Endothelial cell of umbilical vein (primary cell): ENCODE measurements around the gene RGS1. TPM values are rescaled to one million over a fixed set of nuclear protein-coding genes. Genes with fewer than 3 reads are reported as not detected.

ENCODE experiments used
- BruUV-seq: library from RNA; stranded (reverse); fragments of 400-500 nt; replicated peaks from 2 replicates; lab custom pipeline; 2021; lab: Mats Ljungman, UMichigan
- CTCF ChIA-PET: fragments of 300-600, 350-600 bp; sonication (Branson Sonifier 250); formaldehyde crosslinking; loops from one replicate; lab custom pipeline; 2021; ENCODE audit warnings: antibody characterized with exemption, inconsistent platforms; lab: Charles Lee
- POLR2A ChIA-PET: fragments of 300-600, 350-600 bp; sonication (Branson Sonifier 250); formaldehyde crosslinking; loops from one replicate; lab custom pipeline; 2021; ENCODE audit warnings: antibody characterized with exemption, inconsistent platforms; lab: Charles Lee
- DNase-seq: peaks from one replicate; pipeline ENCODE4 v3.0.0-alpha.2; 2011; ENCODE audit warnings: low read depth, low spot score
- FAIRE-seq: peaks from 2 replicates; lab custom pipeline; 2011; peaks lifted over from hg19 to GRCh38; lab: Jason Lieb, UNC
- H2AFZ ChIP-seq: 2 replicates; pipeline ENCODE4 v1.6.0; 2012; ENCODE audit warnings: low read depth, low read length, control low read depth, inconsistent platforms
- H3K27ac ChIP-seq: 2 replicates; pipeline ENCODE4 v1.5.1; 2011; ENCODE audit warnings: low read depth, mild to moderate bottlenecking, control low read depth, low read length, moderate library complexity; ENCODE audit not compliant: insufficient read depth
- H3K27me3 ChIP-seq, 2 experiments: 2 replicates each; pipeline versions ENCODE4 v1.6.0 to v1.6.1; 2011; ENCODE audit warnings: low read length in 2 of 2, mixed read lengths in 1 of 2; ENCODE audit not compliant: control insufficient read depth in 2 of 2, insufficient read depth in 2 of 2
- H3K36me3 ChIP-seq, 2 experiments: 2 replicates in 1 of 2; 3 replicates in 1 of 2; pipeline ENCODE4 v1.5.1; 2011; ENCODE audit warnings: low read length in 2 of 2, mild to moderate bottlenecking in 1 of 2, moderate library complexity in 1 of 2; ENCODE audit not compliant: control insufficient read depth in 2 of 2, insufficient read depth in 2 of 2; ENCODE audit errors: extremely low read depth in 1 of 2
- H3K4me1 ChIP-seq: 3 replicates; pipeline ENCODE4 v1.5.1; 2011; ENCODE audit warnings: mild to moderate bottlenecking, low read length; ENCODE audit not compliant: control insufficient read depth, insufficient read depth; ENCODE audit errors: extremely low read depth
- H3K4me2 ChIP-seq: 2 replicates; pipeline ENCODE4 v1.6.1; 2011; ENCODE audit warnings: low read length, control low read depth, mixed read lengths; ENCODE audit not compliant: insufficient read depth
- H3K4me3 ChIP-seq, 3 experiments: fragments of 200-600 bp in 1 of 3; sonication (generic), shearing (Covaris generic) in 1 of 3; replicated peaks in 1 of 3; 2 replicates each; pipeline ENCODE4 v1.5.1; 2011 to 2016; ENCODE audit warnings: control low read depth in 3 of 3, low read length in 3 of 3, mild to moderate bottlenecking in 2 of 3, inconsistent platforms in 1 of 3, low read depth in 1 of 3, moderate library complexity in 1 of 3; ENCODE audit not compliant: insufficient read depth in 1 of 3
- H3K79me2 ChIP-seq: 2 replicates; pipeline ENCODE4 v1.6.0; 2012; ENCODE audit warnings: low read length, inconsistent platforms; ENCODE audit not compliant: control insufficient read depth, insufficient read depth
- H3K9ac ChIP-seq: replicated peaks from 2 replicates; pipeline ENCODE3; 2011; ENCODE audit warnings: low read length, control low read depth; ENCODE audit not compliant: insufficient read depth; ENCODE audit errors: extremely low read depth
- H3K9me1 ChIP-seq: replicated peaks from 3 replicates; pipeline ENCODE4 v1.6.0; 2011; ENCODE audit warnings: mild to moderate bottlenecking, low read length; ENCODE audit not compliant: control insufficient read depth, insufficient read depth; ENCODE audit errors: extremely low read depth
- H3K9me3 ChIP-seq: replicated peaks from 2 replicates; pipeline ENCODE4 v1.5.1; 2012; ENCODE audit warnings: low read length, inconsistent platforms; ENCODE audit not compliant: control insufficient read depth, insufficient read depth
- H4K20me1 ChIP-seq: replicated peaks from 2 replicates; pipeline ENCODE3; 2011; ENCODE audit warnings: mild to moderate bottlenecking, low read length; ENCODE audit not compliant: control insufficient read depth, insufficient read depth; ENCODE audit errors: extremely low read depth
- CTCF ChIP-seq, 2 donors: IDR thresholded peaks; 1 replicate in 1 of 2; 2 replicates in 1 of 2; pipeline ENCODE4 v1.5.1; 2011; ENCODE audit warnings: low read length in 2 of 2, mild to moderate bottlenecking in 2 of 2, moderate library complexity in 2 of 2, control low read depth in 1 of 2, inconsistent platforms in 1 of 2, low read depth in 1 of 2; ENCODE audit not compliant: insufficient read depth in 1 of 2; ENCODE audit errors: extremely low read depth in 1 of 2
- EZH2 ChIP-seq: IDR thresholded peaks from 2 replicates; pipeline ENCODE4 v1.6.1; 2012; ENCODE audit warnings: borderline replicate concordance, low read depth, mild to moderate bottlenecking, moderate library complexity, low read length, inconsistent platforms; ENCODE audit not compliant: severe bottlenecking
- FOS ChIP-seq: IDR thresholded peaks from 2 replicates; pipeline ENCODE4 v1.6.1; 2011; ENCODE audit warnings: mild to moderate bottlenecking, low read length, moderate library complexity, borderline replicate concordance; ENCODE audit not compliant: insufficient read depth
- GATA2 ChIP-seq: IDR thresholded peaks from 2 replicates; pipeline ENCODE4 v1.7.0; 2011; ENCODE audit warnings: low read depth, mild to moderate bottlenecking, moderate library complexity, mixed read lengths, low read length; ENCODE audit not compliant: insufficient read length, insufficient read depth
- JUN ChIP-seq: IDR thresholded peaks from 2 replicates; pipeline ENCODE4 v1.6.1; 2011; ENCODE audit warnings: borderline replicate concordance, low read depth; ENCODE audit not compliant: insufficient read length, insufficient read depth
- MAX ChIP-seq: IDR thresholded peaks from 2 replicates; pipeline ENCODE4 v1.6.1; 2011; ENCODE audit not compliant: insufficient read depth, insufficient read length
- MYC ChIP-seq: IDR thresholded peaks from one replicate; pipeline ENCODE4 v1.6.1; 2011; ENCODE audit warnings: mild to moderate bottlenecking, low read depth, low read length
- POLR2AphosphoS5 ChIP-seq: IDR thresholded peaks from 2 replicates; pipeline ENCODE4 v1.6.1; 2012; ENCODE audit warnings: low read depth, mild to moderate bottlenecking, control low read depth, low read length, moderate library complexity; ENCODE audit not compliant: insufficient read depth
- dilution Hi-C: fragments of 300-500 bp; cut with MboI; formaldehyde crosslinking; loops from one replicate; pipeline ENCODE4 v1.15.0; 2019; ENCODE audit warnings: low sequenced_read_pairs; ENCODE audit not compliant: extremely low pct_ligation_motif_present
- intact Hi-C: fragments of 100-400 bp; cut with micrococcal nuclease; formaldehyde crosslinking; loops from one replicate; pipeline ENCODE4 v1.10.0; 2022
- polyA plus RNA-seq, 4 experiments: library from polyadenylated mRNA; depleted of rRNA in 3 of 4; stranded (reverse) in 3 of 4; unstranded in 1 of 4; fragments of >200 nt; gene quantifications; 2 replicates each; pipeline versions ENCODE4 v1.2.1 to v1.2.3, GENCODE V29; 2011 to 2012; ENCODE audit warnings: missing spikeins in 1 of 4
- total RNA-seq: library from RNA; stranded (reverse); gene quantifications from 2 replicates; pipeline ENCODE4 v1.2.3, GENCODE V29; 2021

RGS1 gene
- total and polyA plus RNA-seq, 2 donors (not counting 3 experiments of a cell fraction or from before 2014, with no cell fraction given) = not detected

- no TSS peak for BruUV-seq
- ChIA-PET CTCF (interaction anchor here (0.8 kb wide), 1 partner anchor 17 kb away, joined by 3 read pairs; no protein-coding TSS in a partner anchor), POLR2A (no interaction called here)
- no peak for FAIRE-seq
- no peaks in the 10 kb centered on the region for H3K9me1 ChIP-seq
- no peak overlapping the region for H3K9ac ChIP-seq
- no peaks in the 10 kb centered on the region for H4K20me1 ChIP-seq
- DNase-seq = no peak
- intact Hi-C loops (no loop called here), dilution Hi-C loops (no loop called here)
- no peak overlapping the region for H2AFZ ChIP-seq
- H3K79me2 ChIP-seq = no peaks in the 10 kb centered on the region
- H3K36me3 ChIP-seq = no peaks in the 10 kb centered on the region
- H3K27ac ChIP-seq = no peak overlapping the region
- H3K4me2 ChIP-seq = no peak overlapping the region
- no peak for TF ChIP-seq MAX
- no peak for TF ChIP-seq CTCF (IDR thresholded peaks at IDR 0.05; ENCODE audit: extremely low read depth in 1 of 2, insufficient read depth in 1 of 2, low read depth in 1 of 2, low read length in 2 of 2)
- no peak for TF ChIP-seq FOS
- no peak for TF ChIP-seq JUN
- no peak for TF ChIP-seq GATA2
- no peak for TF ChIP-seq POLR2AphosphoS5
- no peak for TF ChIP-seq EZH2
- no peak for TF ChIP-seq MYC
- H3K4me1 ChIP-seq = peaks cover 17% of the 10 kb centered on the region
- no peaks in the 10 kb centered on the region for H3K9me3 ChIP-seq
- H3K4me3 ChIP-seq = no peak overlapping the region
- H3K27me3 ChIP-seq = no peaks in the 10 kb centered on the region
These were observed 11.5 kb upstream of the RGS1 start for GRCh38 chr1:192564099-192564498.
